Hepatocyte (in vitro differentiated cells): ENCODE measurements around the gene FBXL13. TPM values are rescaled to one million over a fixed set of nuclear protein-coding genes. Genes with fewer than 3 reads are reported as not detected.

Source experiments
- DNase-seq: peaks from one replicate; pipeline ENCODE4 v3.0.0-alpha.2; 2016; ENCODE audit warnings: low spot score
- H2AFZ ChIP-seq: fragments of 200-600 bp; sonication (generic); 2 replicates; pipeline ENCODE4 v1.6.0; 2016; ENCODE audit warnings: antibody characterized with exemption, mild to moderate bottlenecking
- H3K27ac ChIP-seq: fragments of 200-600 bp; sonication (generic); 2 replicates; pipeline ENCODE4 v1.5.1; 2016; ENCODE audit warnings: mild to moderate bottlenecking
- H3K27me3 ChIP-seq: fragments of 200-600 bp; sonication (generic); 2 replicates; pipeline ENCODE4 v1.6.1; 2016
- H3K36me3 ChIP-seq: fragments of 200-600 bp; sonication (generic); replicated peaks from 2 replicates; pipeline ENCODE4 v1.5.1; 2016; ENCODE audit warnings: low read depth; ENCODE audit not compliant: insufficient read depth
- H3K4me1 ChIP-seq: fragments of 200-600 bp; sonication (generic); 2 replicates; pipeline ENCODE4 v1.5.1; 2016; ENCODE audit warnings: mild to moderate bottlenecking, moderate library complexity; ENCODE audit not compliant: insufficient read depth
- H3K4me2 ChIP-seq: fragments of 200-600 bp; sonication (generic); 2 replicates; pipeline ENCODE4 v1.6.0; 2016
- H3K4me3 ChIP-seq: fragments of 200-600 bp; sonication (generic); 2 replicates; pipeline ENCODE4 v1.5.1; 2016; ENCODE audit warnings: mild to moderate bottlenecking
- H3K79me2 ChIP-seq: fragments of 200-600 bp; sonication (generic); 2 replicates; pipeline ENCODE4 v1.6.0; 2017; ENCODE audit warnings: mild to moderate bottlenecking
- H3K9me2 ChIP-seq: fragments of 200-600 bp; sonication (generic); replicated peaks from 2 replicates; pipeline ENCODE4 v1.6.0; 2017; ENCODE audit warnings: mild to moderate bottlenecking; ENCODE audit not compliant: insufficient read depth
- H3K9me3 ChIP-seq: fragments of 200-600 bp; sonication (generic); 2 replicates; pipeline ENCODE4 v1.5.1; 2016; ENCODE audit warnings: low read depth, mild to moderate bottlenecking
- H4K20me1 ChIP-seq: fragments of 200-600 bp; sonication (generic); 2 replicates; pipeline ENCODE4 v1.6.0; 2016; ENCODE audit warnings: mild to moderate bottlenecking; ENCODE audit not compliant: insufficient read depth, poor library complexity, severe bottlenecking
- EZH2 ChIP-seq: fragments of 200-600 bp; sonication (generic); IDR thresholded peaks from 2 replicates; pipeline ENCODE4 v1.6.1; 2016; ENCODE audit warnings: antibody characterized with exemption, mild to moderate bottlenecking, borderline replicate concordance
- EZH2phosphoT487 ChIP-seq: fragments of 200-600 bp; sonication (generic); IDR thresholded peaks from one replicate; pipeline ENCODE4 v1.6.1; 2018; ENCODE audit warnings: antibody characterized with exemption, mild to moderate bottlenecking, low read depth, moderate library complexity; ENCODE audit not compliant: unreplicated experiment, severe bottlenecking
- WGBS: methylation state at CpG from one replicate; pipeline ENCODE4 v1.1.6; 2016; ENCODE audit warnings: low lambda C conversion rate; ENCODE audit errors: missing lambda C conversion rate; 5-methylcytosine and 5-hydroxymethylcytosine counted together
- polyA plus RNA-seq: library from polyadenylated mRNA; unstranded; fragments of >200 nt; fragmentation: Nextera tagmentation; extraction: Ambion mirVana; gene quantifications from 2 replicates; pipeline ENCODE4 v1.2.1, GENCODE V29; 2016
- total RNA-seq: library from RNA; depleted of rRNA; stranded (reverse); fragments of >200 nt; gene quantifications from 2 replicates; pipeline ENCODE4 v1.2.3, GENCODE V29; 2014
- TF ChIP-seq, protein P1 (sequence below): fragments of 200-600 bp; sonication (generic); IDR thresholded peaks from 2 replicates; pipeline ENCODE4 v1.5.1; 2016; ENCODE audit warnings: antibody characterized with exemption, mild to moderate bottlenecking; ENCODE audit not compliant: poor library complexity

Gene FBXL13
- total and polyA plus RNA-seq, 2 experiments from 2014 or later = 0.30 to 1.8 TPM

DNA sequence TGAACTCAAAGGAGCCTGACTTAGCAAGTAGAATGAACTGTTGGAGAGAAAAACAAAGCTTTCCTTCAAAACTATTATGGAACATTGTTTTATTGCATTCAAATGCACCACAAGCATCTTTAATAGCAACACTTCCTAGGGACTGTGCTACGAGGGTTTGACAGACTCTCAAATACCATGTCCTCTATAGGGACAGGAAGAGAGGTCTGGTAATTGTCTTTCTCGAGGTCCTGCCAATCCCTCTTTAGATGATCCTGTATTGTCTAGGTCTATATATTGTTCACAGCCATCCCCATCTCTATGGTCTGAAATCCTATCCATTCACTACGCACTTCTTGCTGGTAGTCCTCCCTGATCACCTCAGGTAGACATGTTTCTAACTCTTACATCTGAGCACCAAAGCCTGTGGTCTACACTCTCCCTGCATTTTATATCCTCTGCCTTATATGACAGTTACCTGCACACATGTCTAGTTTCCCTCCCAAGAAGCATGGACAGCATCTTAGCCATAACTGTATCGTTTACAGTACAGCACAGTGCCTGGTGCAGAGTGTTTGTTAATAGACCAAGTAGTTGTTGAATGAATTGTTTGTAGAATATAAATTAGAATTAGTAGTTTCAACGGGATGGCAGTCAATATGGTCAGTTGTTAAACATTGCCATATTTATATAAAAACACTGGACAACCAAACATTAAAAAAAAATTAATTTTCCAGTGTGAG is 183.5 kb downstream of the FBXL13 start:
- no peaks in the 10 kb centered on the region for H3K9me2 ChIP-seq
- H3K27ac ChIP-seq = peak overlapping the region; percentile 45
- no peak overlapping the region for H2AFZ ChIP-seq
- no peak for DNase-seq
- no peak overlapping the region for H3K4me3 ChIP-seq
- no peaks in the 10 kb centered on the region for H4K20me1 ChIP-seq
- no peak overlapping the region for H3K4me2 ChIP-seq
- 77% methylated on average over 5 of the region's 5 CpGs for WGBS
- no peaks in the 10 kb centered on the region for H3K36me3 ChIP-seq
- H3K4me1 ChIP-seq = peaks cover 13% of the 10 kb centered on the region
- no peak for TF ChIP-seq EZH2
- no peaks in the 10 kb centered on the region for H3K79me2 ChIP-seq
- H3K27me3 ChIP-seq = no peaks in the 10 kb centered on the region
- H3K9me3 ChIP-seq = no peaks in the 10 kb centered on the region

DNA sequence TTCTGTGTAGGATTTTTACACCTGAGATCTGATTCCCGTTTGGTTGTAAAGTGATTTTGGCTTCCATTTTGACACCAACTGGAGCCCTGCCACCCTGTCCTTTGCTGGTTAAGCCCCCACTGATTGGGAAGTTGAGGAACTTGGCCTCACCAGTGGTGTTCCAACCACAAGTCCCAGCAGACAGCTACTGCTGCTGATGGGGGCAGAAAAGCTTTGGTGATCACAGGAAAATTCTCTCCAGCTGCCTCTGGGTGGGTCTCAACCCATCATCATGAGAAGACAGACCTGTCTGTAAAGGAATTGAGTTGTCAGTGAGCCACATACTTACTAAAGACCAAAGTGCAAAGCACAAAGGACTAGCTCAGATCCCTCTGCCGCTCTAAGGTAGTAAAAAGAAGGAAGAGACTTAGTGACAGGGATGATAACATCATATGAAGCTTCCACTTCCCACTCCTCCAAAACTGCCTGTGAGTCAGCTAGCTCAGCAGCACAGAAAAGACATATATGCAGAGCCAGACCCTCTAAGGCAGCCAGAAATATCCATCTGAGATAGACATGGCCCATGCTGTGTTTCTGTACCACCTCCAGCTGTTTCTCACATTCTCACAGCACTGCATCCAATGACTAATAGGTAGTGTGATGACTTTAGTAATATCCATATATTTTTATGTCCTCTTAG is 184.2 kb downstream of the FBXL13 start:
- peak overlapping the region; percentile 80 for H3K27ac ChIP-seq
- WGBS = 77% methylated on average over 2 of the region's 2 CpGs

DNA sequence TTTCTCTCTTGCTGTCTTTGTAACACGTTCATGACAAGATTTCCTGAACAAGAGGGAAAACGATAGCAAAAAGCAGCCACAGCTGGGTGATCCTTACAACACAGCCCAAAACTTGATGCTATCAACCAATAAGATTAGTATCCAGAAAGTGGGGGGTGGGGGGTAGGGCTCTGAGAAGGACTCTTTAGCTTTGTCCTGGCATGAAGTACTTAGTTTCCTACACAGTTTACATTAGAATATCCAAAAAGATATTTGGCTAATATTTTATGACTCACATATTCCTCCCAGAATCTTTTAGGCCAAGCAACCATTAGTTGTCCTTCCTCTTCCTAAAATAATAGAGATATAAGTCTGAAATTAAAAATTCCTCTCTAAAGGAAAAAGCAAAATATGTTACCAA is 184.7 kb downstream of the FBXL13 start:
- no peak for DNase-seq
- Histone ChIP-seq H3K79me2 (no peaks in the 10 kb centered on the region), H4K20me1 (no peaks in the 10 kb centered on the region), H3K4me2 (no peak overlapping the region), H3K9me3 (no peaks in the 10 kb centered on the region), H3K27ac (peak overlapping the region; percentile 80), H2AFZ (no peak overlapping the region), H3K27me3 (no peaks in the 10 kb centered on the region), H3K9me2 (no peaks in the 10 kb centered on the region), H3K4me3 (no peak overlapping the region), H3K4me1 (peaks cover 13% of the 10 kb centered on the region), H3K36me3 (no peaks in the 10 kb centered on the region)
- TF ChIP-seq, protein P1, sequence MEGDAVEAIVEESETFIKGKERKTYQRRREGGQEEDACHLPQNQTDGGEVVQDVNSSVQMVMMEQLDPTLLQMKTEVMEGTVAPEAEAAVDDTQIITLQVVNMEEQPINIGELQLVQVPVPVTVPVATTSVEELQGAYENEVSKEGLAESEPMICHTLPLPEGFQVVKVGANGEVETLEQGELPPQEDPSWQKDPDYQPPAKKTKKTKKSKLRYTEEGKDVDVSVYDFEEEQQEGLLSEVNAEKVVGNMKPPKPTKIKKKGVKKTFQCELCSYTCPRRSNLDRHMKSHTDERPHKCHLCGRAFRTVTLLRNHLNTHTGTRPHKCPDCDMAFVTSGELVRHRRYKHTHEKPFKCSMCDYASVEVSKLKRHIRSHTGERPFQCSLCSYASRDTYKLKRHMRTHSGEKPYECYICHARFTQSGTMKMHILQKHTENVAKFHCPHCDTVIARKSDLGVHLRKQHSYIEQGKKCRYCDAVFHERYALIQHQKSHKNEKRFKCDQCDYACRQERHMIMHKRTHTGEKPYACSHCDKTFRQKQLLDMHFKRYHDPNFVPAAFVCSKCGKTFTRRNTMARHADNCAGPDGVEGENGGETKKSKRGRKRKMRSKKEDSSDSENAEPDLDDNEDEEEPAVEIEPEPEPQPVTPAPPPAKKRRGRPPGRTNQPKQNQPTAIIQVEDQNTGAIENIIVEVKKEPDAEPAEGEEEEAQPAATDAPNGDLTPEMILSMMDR = no peak
- no peak for TF ChIP-seq EZH2phosphoT487
- TF ChIP-seq EZH2 = no peak
- 87% methylated on average over 2 of the region's 2 CpGs for WGBS

More for the DNA sequence above, 184.2 kb downstream of the FBXL13 start:
- Histone ChIP-seq H2AFZ (no peak overlapping the region), H3K36me3 (no peaks in the 10 kb centered on the region), H3K4me1 (peaks cover 13% of the 10 kb centered on the region), H3K9me2 (no peaks in the 10 kb centered on the region), H3K27me3 (no peaks in the 10 kb centered on the region), H3K4me3 (no peak overlapping the region), H3K9me3 (no peaks in the 10 kb centered on the region), H3K79me2 (no peaks in the 10 kb centered on the region), H3K4me2 (no peak overlapping the region), H4K20me1 (no peaks in the 10 kb centered on the region)
- peak; percentile 35 for DNase-seq
- no peak for TF ChIP-seq EZH2phosphoT487
- no peak for TF ChIP-seq EZH2
- TF ChIP-seq, protein P1 = no peak

DNA sequence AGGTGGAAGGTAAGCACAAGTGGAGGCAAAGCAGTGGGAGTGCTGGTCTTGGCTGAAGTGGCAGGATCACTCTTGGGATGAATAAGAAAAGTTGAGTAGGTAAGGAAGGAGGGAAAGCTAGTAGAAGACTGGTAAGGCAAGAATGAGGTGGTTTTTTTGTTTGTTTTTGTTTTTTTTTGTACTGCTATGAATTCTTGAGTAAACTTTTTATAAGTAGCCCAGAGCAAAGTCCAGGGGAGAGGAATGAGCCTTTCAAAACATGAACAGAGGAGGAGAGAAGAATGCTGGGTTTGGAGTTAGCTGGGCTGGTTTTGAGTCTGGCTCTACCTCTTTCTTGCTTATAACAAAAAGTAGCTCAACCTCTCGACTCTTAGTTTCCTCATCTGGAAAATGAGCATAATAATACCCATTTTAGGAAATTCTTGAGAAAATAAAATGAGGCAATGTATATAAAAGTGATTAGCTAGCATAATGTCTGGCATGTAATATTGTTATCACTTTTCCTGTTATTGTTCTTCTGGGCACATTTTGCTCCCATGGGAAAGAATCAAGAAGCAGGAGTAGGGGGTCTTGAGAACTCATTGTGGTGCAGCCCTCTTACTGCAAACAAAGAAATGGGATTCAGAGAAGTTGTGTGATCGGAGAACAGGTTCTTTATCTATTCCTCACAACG is 185.9 kb downstream of the FBXL13 start:
- peaks cover 13% of the 10 kb centered on the region for H3K4me1 ChIP-seq
- no peak overlapping the region for H3K4me3 ChIP-seq
- no peaks in the 10 kb centered on the region for H3K36me3 ChIP-seq
- no peaks in the 10 kb centered on the region for H3K79me2 ChIP-seq
- no peaks in the 10 kb centered on the region for H3K27me3 ChIP-seq
- no peaks in the 10 kb centered on the region for H3K9me2 ChIP-seq
- H2AFZ ChIP-seq = no peak overlapping the region
- no peaks in the 10 kb centered on the region for H3K9me3 ChIP-seq
- DNase-seq = no peak
- H3K4me2 ChIP-seq = no peak overlapping the region
- TF ChIP-seq EZH2phosphoT487 (no peak), EZH2 (no peak)
- TF ChIP-seq, protein P1 = no peak
- H4K20me1 ChIP-seq = no peaks in the 10 kb centered on the region
- no peak overlapping the region for H3K27ac ChIP-seq
- WGBS = 81% methylated on average over 3 of the region's 3 CpGs
